MCF 10A (cell line): Measurements from ENCODE around the gene ENO4. TPM values are rescaled to one million over a fixed set of nuclear protein-coding genes. Genes with fewer than 3 reads are reported as not detected.

Experiments
- BruUV-seq: library from RNA; stranded (reverse); fragments of 400-500 nt; replicated peaks from 2 replicates; lab custom pipeline; 2021; lab: Mats Ljungman, UMichigan
- CTCF ChIA-PET: fragments of 300-600 bp; sonication (Branson Sonifier 250); formaldehyde crosslinking; extraction: SDS; loops from one replicate; lab custom pipeline; 2021; ENCODE audit warnings: antibody characterized with exemption, inconsistent platforms; lab: Yijun Ruan, JAX
- POLR2A ChIA-PET: fragments of 300-600, 350-650 bp; sonication (Branson Sonifier 250); formaldehyde crosslinking; extraction: SDS; loops from one replicate; lab custom pipeline; 2020; ENCODE audit warnings: antibody characterized with exemption, inconsistent platforms; lab: Yijun Ruan, JAX
- DNase-seq: peaks from one replicate; pipeline ENCODE4 v3.0.0-alpha.2; 2018; ENCODE audit not compliant: unreplicated experiment
- H3K27ac Mint-ChIP-seq: one replicate; pipeline ENCODE4 v1.8.0; 2022; ENCODE audit warnings: mild to moderate bottlenecking, low read depth, mixed read lengths; ENCODE audit not compliant: unreplicated experiment
- H3K27me3 Mint-ChIP-seq: one replicate; pipeline ENCODE4 v1.8.0; 2022; ENCODE audit warnings: mixed read lengths; ENCODE audit not compliant: insufficient read depth, unreplicated experiment
- H3K36me3 Mint-ChIP-seq: one replicate; pipeline ENCODE4 v1.8.0; 2022; ENCODE audit warnings: mild to moderate bottlenecking, moderate library complexity, mixed read lengths; ENCODE audit not compliant: insufficient read depth, unreplicated experiment
- H3K4me1 Mint-ChIP-seq: one replicate; pipeline ENCODE4 v1.8.0; 2022; ENCODE audit warnings: mixed read lengths; ENCODE audit not compliant: insufficient read depth, unreplicated experiment
- H3K4me3 Mint-ChIP-seq: one replicate; pipeline ENCODE4 v1.8.0; 2022; ENCODE audit warnings: mild to moderate bottlenecking, moderate library complexity, mixed read lengths; ENCODE audit not compliant: unreplicated experiment
- H3K9me3 Mint-ChIP-seq: one replicate; pipeline ENCODE4 v1.8.0; 2022; ENCODE audit warnings: mixed read lengths; ENCODE audit not compliant: unreplicated experiment
- intact Hi-C: fragments of 100-400 bp; cut with micrococcal nuclease; formaldehyde crosslinking; loops from 2 replicates; pipeline ENCODE4 v1.14.1; 2022
- total RNA-seq: library from RNA; stranded (reverse); gene quantifications from 2 replicates; pipeline ENCODE4 v1.2.3, GENCODE V29; 2022
- TF ChIP-seq, protein P1 (sequence below): fragments of 200-600 bp; IDR thresholded peaks from one replicate; pipeline ENCODE4 v1.8.0; 2022; ENCODE audit warnings: antibody characterized with exemption, mild to moderate bottlenecking; ENCODE audit not compliant: unreplicated experiment

ENO4 gene
- total RNA-seq, 1 experiment from 2014 or later: not detected

DNA sequence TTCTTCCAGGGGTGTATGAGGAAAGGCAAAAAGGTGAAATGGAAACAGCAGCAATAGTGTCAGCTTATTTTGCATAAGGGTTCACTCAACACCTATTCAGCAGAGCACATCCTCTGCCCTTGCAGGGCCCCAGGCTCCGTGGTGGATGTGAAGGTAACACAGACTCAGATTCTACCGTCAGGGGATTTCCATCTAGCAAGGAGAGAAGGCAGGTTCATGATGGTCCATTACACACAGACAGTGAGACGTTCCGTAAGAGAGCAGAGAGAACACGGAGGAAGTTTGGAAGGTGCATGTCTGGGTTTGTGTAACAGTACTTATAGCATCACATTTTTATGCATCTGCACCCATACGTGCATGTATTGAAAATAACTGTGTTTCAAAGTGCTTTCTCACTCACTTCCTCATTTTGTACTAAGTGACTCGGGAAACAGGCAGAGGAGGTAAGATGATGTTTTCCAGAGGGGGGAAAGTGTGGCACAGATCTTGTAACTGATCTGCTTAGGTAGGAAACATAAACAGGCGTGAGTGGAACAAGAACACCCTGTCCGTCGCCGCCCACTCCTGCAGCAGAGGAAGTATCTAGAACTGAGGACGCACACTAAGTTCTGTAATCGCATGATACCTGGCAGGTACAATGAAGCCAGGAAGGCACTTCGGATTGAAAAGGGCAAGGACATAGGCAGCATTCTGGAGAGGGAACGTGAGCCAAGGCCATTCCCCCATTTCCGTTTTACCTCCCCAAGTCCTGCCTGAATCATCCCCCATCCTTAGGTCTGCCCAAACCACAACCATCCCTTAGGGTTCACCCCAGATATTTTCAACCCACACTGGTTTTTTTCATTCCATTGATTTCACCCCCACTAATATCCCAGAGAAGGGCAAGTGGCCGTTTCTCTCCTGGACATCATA is 1.0 kb upstream of the ENO4 start:
- TF ChIP-seq, protein P1, sequence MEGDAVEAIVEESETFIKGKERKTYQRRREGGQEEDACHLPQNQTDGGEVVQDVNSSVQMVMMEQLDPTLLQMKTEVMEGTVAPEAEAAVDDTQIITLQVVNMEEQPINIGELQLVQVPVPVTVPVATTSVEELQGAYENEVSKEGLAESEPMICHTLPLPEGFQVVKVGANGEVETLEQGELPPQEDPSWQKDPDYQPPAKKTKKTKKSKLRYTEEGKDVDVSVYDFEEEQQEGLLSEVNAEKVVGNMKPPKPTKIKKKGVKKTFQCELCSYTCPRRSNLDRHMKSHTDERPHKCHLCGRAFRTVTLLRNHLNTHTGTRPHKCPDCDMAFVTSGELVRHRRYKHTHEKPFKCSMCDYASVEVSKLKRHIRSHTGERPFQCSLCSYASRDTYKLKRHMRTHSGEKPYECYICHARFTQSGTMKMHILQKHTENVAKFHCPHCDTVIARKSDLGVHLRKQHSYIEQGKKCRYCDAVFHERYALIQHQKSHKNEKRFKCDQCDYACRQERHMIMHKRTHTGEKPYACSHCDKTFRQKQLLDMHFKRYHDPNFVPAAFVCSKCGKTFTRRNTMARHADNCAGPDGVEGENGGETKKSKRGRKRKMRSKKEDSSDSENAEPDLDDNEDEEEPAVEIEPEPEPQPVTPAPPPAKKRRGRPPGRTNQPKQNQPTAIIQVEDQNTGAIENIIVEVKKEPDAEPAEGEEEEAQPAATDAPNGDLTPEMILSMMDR: no peak
- Mint-ChIP-seq H3K27ac (peak overlapping the region; percentile 95), H3K36me3 (no peaks in the 10 kb centered on the region), H3K4me1 (peaks cover 29% of the 10 kb centered on the region), H3K27me3 (no peaks in the 10 kb centered on the region), H3K4me3 (peak overlapping the region; percentile 90), H3K9me3 (no peaks in the 10 kb centered on the region)
- peak; percentile 12 for DNase-seq
- BruUV-seq: no TSS peak
- intact Hi-C loops: loop anchor here (2.0 kb wide), 1 partner anchor 157 kb away; the partner anchor contains the start of gene SHTN1
- ChIA-PET POLR2A (interaction anchor here (0.7 to 2.3 kb wide), 11 partner anchors 8 to 319 kb away, joined by 3 to 24 read pairs (median 4); no protein-coding TSS in a partner anchor), CTCF (interaction anchor here (0.6 to 1.5 kb wide), 3 partner anchors 319 to 884 kb away, joined by 3 to 8 read pairs (median 4); no protein-coding TSS in a partner anchor)

DNA sequence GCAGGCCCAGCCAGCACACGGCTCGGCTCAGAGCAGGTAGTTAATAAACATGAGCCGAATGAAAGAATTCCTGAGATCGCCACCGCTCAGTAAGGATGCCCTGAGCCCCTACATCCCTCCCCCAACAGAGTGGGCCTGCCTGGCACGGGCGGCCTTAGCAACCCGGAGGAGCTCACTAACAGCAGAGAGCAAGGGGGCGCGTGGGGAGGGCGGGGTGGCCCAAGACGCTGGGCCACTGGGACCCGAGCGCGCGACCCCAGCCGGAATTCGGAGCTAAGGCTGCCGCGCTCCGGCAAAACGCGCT is 403 bp upstream of the ENO4 start:
- Mint-ChIP-seq H3K36me3 (no peaks in the 10 kb centered on the region), H3K4me1 (peaks cover 29% of the 10 kb centered on the region), H3K4me3 (peak overlapping the region; percentile 90), H3K27ac (peak overlapping the region; percentile 95), H3K27me3 (no peaks in the 10 kb centered on the region), H3K9me3 (no peaks in the 10 kb centered on the region)
- intact Hi-C loops: loop anchor here (2.0 kb wide), 1 partner anchor 156 kb away; the partner anchor contains the start of gene SHTN1
- ChIA-PET POLR2A (interaction anchor here (0.7 to 2.3 kb wide), 15 partner anchors 9 to 318 kb away, joined by 3 to 24 read pairs (median 3); no protein-coding TSS in a partner anchor), CTCF (interaction anchor here (1.0 to 1.6 kb wide), 3 partner anchors 43 to 326 kb away, joined by 4 to 11 read pairs (median 8); no protein-coding TSS in a partner anchor)
- BruUV-seq: no TSS peak
- no peak for DNase-seq
- TF ChIP-seq, protein P1: no peak

DNA sequence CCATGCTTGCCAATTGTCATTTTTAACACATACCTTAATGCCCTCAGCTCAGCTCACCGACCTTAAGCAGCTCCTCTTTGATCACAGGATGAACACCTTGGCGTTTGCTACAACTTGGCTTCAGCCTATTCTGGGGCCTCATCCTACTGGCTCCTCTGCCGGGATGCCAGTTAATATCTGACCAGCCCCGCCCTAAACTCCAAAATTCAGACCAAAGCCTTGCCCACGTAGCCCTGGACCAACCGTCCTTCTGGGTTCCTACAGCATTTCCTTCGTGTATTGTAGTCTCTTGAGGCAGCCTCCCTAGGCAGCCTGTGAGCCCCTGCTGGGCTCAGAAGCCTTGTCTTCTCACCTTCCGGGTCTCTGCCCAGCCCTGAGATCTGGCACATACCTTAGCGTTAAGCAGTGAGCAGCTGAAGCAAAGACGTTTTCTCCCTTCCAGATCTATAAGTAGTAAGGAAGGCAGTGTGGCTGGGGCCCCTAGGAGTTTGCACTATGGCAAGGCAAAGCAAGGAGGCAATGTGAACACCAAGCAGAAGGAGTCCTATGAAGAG is 836 bp downstream of the ENO4 start:
- ChIA-PET POLR2A (interaction anchor here (0.8 to 2.3 kb wide), 9 partner anchors 10 to 97 kb away, joined by 3 to 24 read pairs (median 3); no protein-coding TSS in a partner anchor), CTCF (interaction anchor here (0.7 to 1.6 kb wide), 5 partner anchors 13 to 324 kb away, joined by 3 to 11 read pairs (median 4); no protein-coding TSS in a partner anchor)
- TF ChIP-seq, protein P1: no peak
- TSS peak; percentile 90 for BruUV-seq
- peak overlapping the region; percentile 90 for H3K4me3 Mint-ChIP-seq
- H3K4me1 Mint-ChIP-seq: peaks cover 29% of the 10 kb centered on the region
- H3K36me3 Mint-ChIP-seq: no peaks in the 10 kb centered on the region
- intact Hi-C loops: loop anchor here (5.0 kb wide), 1 partner anchor 37 kb away; no protein-coding TSS in a partner anchor
- no peaks in the 10 kb centered on the region for H3K27me3 Mint-ChIP-seq
- no peaks in the 10 kb centered on the region for H3K9me3 Mint-ChIP-seq
- DNase-seq: no peak
- peak overlapping the region; percentile 95 for H3K27ac Mint-ChIP-seq
